ENCODE measurements around the gene NTRK3.

Gene NTRK3

DNA sequence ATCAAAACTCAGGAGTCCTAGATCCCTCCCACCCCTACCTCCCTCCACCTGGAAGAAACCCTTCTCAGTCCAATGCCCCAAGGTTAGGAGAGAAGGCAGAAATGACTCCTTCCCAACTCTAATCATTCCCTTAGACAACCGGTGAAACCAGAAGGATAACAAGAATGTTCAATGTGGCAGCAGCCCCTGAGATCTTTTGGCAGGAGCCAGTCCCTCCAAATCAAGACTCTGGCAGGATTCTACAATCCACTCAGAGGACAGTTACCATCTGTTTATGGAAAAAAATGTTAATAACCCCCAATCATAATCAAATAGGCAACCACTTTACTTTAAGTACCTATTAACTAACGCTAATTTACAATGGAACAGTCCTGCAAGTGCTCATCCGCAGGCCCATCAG lies 136.5 kb downstream of the NTRK3 start:
- no peak for DNase-seq (ENCODE audit: low spot score)

- DNase-seq (ENCODE audit: low spot score) = no peak
These were observed 137.8 kb downstream of the NTRK3 start for GRCh38 chr15:88118741-88119140.

DNA sequence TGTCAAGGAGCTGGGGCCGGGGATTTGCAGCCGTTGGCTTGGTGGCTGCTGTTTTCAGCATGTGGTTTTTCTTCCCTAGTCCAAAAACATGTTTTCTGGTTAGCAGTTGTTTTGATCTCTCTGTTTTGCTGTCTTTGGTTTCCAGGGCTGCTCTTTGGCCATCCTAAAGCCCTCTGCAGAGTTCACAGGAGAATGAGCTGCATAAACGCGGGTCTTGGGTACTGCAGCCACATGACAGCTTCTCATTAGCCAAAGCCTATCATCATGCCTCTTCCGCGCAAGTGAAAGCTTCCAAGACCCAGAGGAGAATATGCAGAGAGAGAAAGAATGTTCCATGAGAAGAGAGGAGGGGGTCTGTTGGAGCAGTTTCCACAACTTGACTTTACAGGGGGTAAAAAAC lies 138.5 kb downstream of the NTRK3 start:
- DNase-seq (ENCODE audit: low spot score) = no peak

- peak; percentile 2 for DNase-seq (ENCODE audit: low spot score)
These were observed 140.9 kb downstream of the NTRK3 start for GRCh38 chr15:88115486-88116152.

DNA sequence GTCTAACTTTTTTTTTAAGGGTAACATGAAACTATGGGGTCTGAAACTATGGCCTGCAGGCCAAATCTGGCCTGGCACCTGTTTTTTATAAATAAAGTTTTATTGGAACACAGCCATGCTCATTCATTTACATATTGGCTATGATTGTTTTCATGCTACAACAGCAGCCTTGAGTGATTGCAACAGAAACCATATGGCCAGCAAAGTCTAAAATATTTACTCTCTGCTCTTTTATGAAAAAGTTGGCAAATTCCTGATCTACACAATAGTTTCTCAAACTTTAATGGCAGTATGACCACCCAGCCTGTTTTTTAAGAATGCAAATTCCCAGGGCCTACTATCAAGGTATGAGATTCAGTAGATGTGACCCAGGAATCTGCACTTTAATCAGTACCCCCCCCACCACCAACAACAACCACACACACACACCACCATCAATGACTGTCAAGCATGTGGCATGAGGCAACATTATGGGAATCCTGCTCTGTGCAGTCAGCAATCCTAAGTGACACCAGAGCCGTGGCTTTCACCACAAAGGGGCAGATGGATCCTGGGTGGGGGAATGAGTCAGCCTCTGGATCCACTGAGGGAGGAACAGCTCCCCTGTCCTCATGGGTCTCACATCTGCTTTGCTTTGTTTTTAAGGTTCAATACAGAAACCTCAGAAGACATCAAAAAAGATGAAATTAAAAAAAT lies 142.8 kb downstream of the NTRK3 start:
- no peak for DNase-seq (ENCODE audit: low spot score)

DNA sequence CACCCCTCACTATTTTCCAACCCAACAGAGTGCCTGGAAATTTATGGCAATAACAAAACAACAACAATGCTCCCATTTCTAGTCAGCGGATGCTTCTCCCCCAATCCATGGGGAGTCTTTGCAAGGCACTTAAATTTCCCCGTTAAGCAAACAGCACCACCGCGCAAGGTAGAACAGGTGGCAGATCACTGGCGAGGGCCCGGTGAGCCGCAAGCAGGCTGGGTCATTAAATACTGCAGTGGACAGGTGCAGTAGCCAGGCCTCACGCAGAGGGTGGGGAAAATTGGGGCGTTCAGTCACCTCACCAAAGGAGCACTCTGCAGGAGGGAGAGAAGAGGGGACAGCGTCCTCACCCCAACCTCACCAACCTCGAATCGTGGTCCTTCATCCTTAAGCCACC lies 147.5 kb downstream of the NTRK3 start:
- DNase-seq (ENCODE audit: low spot score) = no peak

GRCh38 chr15:88108477-88108876 lies 148.1 kb downstream of the NTRK3 start:
- no peak for DNase-seq (ENCODE audit: low spot score)

GRCh38 chr15:88106074-88106473 lies 150.5 kb downstream of the NTRK3 start:
- no peak for DNase-seq (ENCODE audit: low spot score)

DNA sequence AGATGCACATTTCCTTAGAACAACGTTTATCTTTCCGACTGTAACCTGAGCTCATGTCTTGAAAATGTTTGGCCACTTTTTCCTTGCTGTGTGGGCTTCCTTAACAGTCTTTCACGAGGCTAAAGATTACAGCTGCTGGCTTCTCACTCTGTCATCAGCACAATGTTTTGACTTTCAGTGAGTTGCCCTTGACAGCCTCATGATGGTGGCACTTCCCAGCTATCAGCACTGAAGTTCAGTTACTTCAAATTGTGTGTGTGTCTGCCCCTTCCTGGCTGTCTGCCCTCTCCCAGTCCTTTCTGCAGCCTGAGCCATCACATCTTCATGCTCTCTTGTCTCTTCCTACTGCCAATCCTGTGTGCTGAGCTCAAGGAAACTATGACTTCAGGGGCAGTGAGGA lies 152.2 kb downstream of the NTRK3 start:
- no peak for DNase-seq (ENCODE audit: low spot score)

DNA sequence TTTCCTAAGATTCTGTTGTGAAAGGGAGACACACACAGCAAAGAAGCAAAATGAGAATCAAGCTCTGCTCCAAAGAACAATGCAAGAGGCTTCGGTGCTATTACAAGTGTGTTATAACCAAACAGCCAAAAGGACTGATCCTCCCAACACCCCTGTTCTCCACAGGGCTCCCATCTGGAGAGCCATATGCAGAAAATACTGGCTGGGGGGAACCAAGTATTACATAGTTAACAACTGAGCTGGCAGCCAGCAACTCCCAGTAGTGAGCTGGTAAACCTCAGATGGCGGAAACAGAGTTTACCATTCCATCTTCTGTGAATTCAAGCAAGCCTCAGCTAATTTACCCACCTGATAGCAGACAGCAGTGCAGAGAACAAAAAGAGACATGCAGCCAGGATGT lies 156.4 kb downstream of the NTRK3 start:
- no peak for DNase-seq (ENCODE audit: low spot score)

DNA sequence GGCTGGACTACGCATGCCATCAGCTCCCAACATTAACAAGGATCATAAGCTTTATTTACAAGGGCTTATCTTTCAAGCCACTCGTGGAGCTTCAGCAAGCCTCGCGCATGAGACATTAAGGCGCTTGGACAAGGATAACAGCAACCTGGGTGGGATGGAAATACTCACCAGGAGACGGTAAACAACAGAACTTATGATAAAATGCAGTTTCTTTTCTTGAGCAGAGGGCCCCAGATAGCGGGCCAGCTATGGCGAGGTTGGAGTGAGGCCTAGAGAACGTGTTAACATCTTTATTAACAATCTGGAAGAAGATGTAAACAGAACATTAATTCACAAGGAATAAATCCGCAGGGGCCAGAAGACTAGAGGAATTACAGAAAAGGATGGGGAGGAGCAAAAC lies 158.2 kb downstream of the NTRK3 start:
- peak; percentile 16 for DNase-seq (ENCODE audit: low spot score)

DNA sequence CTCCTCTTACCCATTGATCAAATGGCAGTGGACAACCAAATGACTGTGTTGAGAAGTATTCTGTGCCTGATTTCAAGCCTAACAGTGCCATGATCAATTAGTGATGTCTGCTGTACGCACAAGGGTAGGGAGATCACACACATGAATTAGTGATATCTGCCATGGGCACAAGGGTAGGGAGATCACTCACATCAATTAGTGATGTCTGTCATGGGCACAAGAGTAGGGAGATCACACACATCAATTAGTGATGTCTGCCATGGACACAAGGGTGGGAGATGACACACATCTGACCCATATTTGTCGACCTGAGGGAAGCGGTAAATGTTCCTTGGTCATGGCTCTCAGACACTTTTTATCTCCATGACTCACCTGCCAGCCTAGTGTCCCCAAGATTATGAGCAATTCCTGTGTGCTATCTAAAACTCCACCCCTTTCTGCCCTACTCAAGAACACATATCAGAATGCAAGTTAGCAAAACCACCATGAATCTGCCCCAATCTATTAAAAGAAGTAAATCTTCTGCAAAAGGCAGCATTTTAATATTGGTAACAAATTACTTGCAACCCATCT lies 165.0 kb downstream of the NTRK3 start:
- DNase-seq (ENCODE audit: low spot score) = no peak

DNA sequence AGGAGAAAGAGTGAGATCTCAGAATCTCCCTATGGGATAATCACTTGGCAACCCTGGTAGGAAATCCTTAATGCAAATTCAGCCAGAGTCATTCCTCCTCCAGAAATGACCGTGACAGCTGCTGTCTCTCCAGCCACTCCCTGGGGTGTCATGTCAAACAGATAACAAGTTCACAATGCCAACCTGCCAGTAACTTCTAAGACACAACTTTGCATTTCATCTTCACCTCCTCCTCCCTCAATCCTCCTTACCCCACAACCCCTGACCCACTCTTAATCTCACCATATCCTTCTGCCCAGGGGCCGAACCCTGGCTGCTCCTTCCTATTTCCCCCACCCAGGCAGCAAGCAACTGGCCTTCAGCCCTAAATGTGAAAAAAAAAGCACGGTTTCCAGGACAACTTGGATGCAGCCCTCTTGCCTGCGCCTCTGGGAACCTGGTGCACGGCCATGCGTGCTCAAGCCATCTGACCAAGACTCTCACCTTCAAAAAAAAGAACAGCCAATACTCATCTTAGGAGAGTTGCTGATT lies 166.0 kb downstream of the NTRK3 start:
- DNase-seq (ENCODE audit: low spot score) = no peak

DNA sequence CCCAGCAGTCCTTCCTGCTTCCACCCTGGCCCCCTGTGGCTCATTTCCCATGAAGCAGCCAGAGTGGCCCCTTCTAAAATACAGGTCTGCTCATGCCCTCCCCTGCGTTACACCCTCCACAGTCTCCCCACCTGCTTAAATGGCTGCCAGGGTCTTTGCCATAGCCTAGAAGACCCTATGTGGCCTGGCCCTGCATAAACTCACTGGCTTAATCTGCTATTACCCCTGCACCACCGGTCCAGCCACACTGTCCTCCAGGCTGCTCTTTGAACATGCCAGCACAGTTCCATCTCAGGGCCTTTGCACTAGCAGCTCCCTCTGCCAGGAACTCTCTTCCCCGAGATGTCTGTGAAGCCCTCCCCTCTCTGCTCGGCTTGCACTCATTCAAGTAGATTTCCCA lies 166.8 kb downstream of the NTRK3 start:
- no peak for DNase-seq (ENCODE audit: low spot score)

GRCh38 chr15:88089024-88089620 lies 167.4 kb downstream of the NTRK3 start:
- no peak for DNase-seq (ENCODE audit: low spot score)

DNA sequence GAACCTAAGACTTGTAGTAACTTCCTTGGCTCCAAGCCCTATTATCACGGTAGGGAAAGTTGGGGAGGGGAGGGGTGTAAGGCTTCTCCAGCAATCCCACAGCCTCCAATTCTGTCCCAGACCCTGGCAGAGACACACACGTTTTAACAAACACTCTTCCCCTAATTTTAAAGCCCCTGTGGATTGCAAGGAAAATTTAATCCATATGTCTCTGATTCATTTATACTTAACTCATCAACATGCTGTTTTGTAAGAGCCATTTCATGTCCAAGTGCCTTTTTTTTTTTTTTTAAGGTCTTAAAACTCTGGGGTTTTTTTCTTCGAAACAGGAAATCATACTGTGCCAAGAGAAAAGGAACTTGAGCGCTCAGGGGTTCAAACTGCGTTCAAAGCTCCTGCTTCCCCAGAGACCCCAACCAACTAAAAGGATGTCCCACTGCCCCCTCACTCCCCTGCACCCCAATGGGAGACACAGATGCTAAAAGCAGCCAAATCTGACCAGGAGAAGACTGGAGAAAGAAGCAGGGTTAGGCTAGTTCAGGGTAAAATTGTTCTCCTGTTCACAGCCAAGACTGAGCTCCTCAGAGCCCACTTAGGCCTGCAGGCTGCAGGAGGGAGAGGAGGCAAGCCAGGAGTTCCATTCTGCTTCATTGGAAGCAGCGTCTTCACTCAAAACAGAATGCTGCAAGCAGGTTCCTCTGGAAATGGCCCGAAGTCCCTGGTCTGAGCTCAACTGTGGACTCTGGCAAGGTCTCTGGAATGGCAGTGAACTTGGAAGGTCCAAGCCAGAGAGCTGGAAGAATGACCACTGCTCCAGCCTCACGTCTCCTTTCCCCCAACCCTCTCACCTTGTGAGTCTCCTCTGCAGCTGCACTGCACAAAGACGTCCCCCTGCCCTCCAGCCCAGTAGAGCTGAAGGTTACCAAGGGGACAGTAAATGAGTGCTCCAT lies 172.5 kb downstream of the NTRK3 start:
- DNase-seq (ENCODE audit: low spot score) = no peak

GRCh38 chr15:88080616-88081015 lies 175.9 kb downstream of the NTRK3 start:
- DNase-seq (ENCODE audit: low spot score) = no peak

- DNase-seq (ENCODE audit: low spot score) = no peak
These were observed 179.1 kb downstream of the NTRK3 start for GRCh38 chr15:88077296-88078020.

DNA sequence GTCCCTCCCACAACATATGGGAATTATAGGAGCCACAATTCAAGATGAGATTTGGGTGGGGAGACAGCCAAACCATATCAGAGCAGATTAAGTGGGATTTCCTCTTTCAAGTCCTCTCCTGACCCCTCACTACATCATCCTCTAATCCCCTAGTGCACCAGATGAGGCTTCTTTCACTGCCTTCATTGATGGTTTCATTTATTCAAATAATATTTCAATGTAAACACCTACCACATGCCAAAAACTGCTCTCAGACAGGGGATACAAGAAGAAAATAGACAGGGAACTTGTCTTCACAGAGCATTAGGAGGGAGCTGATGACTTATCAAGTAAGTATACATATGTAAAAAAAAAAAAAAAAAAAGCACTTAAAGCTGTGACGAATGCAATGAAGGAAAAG lies 180.2 kb downstream of the NTRK3 start:
- no peak for DNase-seq (ENCODE audit: low spot score)

DNA sequence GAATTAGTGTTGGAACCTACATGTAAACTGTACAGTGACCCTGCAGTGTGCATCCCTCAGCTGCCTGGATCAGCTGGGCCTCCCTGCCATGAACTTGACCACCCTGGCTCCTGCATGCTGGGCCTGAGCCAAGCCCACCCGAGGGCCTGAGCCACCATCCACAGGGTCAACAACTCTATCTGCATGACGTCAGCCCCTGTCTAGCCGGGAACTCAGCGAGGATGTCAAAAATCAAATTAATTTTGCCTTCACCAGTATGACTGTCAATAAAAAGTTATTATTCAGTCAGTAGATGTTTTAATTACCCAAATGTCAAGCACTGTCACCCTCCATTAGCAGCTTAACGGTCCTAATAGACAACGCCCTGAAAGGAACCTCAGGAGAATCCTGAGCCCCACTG lies 181.4 kb downstream of the NTRK3 start:
- no peak for DNase-seq (ENCODE audit: low spot score)

- DNase-seq (ENCODE audit: low spot score) = no peak
These were observed 182.2 kb downstream of the NTRK3 start for GRCh38 chr15:88074386-88074785.
